ENCODE results near the gene LAIR2. TPM values are rescaled to one million over a fixed set of nuclear protein-coding genes. Genes with fewer than 3 reads are reported as not detected.

The LAIR2 gene, protein sequence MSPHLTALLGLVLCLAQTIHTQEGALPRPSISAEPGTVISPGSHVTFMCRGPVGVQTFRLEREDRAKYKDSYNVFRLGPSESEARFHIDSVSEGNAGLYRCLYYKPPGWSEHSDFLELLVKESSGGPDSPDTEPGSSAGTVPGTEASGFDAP
- not detected in 2 replicates for total RNA-seq

DNA sequence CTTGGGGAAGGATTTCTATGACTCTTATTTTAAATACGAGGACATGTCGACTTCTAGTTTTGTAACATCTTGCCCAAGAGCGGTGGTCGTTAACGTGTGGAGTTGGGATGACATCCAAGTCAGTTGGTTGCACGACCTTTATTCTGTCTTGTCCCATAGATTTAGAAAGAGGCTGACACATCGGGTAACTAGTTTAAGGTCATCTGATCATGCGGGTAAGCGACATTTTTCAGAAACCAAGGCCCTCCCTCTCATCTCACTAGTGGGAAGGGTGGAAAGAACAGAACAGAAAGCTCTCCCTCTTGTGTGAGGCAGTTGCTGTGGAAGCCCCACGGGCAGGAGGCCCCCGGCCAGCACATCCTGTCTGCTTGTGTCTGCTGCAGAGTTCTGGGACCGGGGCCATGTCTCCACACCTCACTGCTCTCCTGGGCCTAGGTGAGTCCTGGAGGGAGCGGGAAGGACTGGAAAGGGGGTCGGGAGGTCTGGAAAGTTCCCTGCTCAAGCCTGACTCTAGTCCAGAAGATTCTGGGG lies at the start of gene LAIR2:
TSS of gene LAIR2 (plus strand) at position 314 of the 531 bp plus-strand sequence. CDS start at position 402, 88 bp downstream.
- DNase-seq (ENCODE audit: low read depth in 2 of 2) = peak in 1 of 2 donors; percentile 10

DNA sequence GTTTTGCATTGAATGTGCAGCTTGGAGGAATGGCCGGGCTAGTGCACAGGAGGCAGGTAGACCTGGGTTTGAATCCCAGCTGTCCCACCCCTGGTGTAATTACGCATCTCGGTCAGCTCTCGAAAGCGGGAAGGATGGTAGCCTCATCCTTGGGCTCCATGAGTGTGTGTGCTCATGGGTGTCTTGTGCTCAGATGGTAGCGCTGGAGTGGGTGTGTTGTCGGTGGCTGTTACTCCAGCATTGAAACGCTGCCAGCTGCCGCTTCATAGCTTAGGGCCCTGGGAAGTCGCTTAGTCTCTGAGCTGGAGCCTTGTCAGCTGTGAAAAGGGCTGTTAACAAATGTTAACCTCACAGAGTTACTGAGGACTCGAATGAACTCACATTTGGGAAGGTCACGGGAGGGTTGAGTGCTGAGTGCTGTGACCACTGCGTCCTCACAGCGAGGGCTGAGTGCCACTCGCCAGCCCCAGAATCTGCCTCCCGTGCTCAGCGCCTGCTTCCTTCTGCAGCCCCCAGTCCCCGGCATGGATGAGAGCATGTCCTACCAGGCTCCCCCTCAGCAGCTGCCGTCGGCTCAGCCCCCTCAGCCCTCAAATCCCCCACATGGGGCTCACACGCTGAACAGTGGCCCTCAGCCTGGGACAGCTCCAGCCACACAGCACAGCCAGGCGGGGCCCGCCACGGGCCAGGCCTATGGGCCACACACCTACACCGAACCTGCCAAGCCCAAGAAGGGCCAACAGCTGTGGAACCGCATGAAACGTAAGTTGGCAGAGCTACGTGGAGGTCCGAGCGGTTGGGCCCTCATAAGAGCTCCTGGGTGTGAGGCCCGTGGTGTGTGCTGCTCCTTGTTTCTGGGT lies 48.5 kb upstream of the LAIR2 start:
- no peak for DNase-seq (ENCODE audit: low read depth in 2 of 2)

DNA sequence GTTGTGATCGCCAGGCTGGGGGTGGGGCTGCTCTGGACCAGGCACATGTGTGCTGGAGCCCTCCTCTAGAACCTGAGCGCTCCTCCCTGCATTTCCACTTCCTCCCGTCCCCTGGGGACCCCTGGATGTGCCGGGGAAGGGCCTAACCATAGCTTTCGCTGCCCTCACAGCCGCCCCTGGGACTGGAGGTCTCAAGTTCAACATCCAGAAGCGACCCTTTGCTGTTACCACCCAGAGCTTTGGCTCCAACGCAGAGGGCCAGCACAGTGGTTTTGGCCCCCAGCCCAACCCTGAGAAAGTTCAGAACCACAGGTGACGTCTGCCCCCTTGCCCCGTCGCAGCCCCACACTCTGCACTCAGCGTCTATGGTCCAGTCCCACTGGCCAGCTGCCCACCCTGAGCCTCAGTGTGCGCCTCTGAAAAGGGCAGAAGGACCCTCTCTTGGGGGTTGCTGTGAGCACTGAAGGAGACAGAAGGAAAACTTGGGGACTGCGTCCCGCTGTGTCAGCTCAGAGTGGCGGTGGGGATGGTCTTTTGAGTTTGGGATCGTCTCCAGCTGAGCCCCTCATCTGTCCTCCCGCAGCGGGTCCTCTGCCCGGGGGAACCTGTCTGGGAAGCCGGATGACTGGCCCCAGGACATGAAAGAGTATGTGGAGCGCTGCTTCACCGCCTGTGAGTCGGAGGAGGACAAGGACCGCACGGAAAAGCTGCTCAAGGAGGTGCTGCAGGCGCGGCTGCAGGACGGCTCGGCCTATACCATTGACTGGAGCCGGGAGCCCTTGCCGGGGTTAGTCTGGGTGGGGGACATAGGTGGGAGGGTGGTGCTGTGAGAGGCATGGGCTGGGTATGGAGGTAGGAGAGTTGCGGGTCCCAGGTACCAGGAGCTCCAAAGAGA lies 47.6 kb upstream of the LAIR2 start:
- DNase-seq (ENCODE audit: low read depth in 2 of 2) = no peak

DNA sequence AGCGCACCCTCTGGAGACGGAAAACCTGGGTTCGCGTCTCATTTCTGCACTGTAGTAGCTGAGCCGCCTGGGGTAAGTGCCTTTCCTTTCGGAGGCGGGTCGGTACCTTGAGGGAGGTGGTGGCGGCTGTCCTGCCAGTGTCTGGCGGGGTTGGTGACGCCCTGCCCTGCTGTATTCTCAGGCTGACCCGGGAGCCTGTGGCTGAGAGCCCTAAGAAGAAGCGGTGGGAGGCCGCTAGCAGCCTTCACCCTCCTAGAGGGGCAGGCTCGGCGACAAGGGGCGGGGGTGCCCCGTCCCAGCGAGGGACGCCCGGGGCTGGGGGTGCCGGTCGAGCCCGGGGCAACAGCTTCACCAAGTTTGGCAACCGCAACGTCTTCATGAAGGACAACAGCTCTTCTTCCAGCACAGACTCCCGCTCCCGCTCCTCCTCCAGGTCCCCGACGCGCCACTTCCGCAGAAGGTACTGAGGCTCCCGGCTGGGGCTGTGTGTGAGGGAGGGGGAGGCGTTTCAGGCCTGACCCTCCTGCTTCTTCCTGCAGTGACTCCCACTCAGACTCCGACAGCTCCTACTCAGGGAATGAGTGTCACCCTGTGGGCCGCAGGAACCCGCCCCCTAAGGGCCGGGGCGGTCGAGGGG lies 46.7 kb upstream of the LAIR2 start:
- no peak for DNase-seq (ENCODE audit: low read depth in 2 of 2)

DNA sequence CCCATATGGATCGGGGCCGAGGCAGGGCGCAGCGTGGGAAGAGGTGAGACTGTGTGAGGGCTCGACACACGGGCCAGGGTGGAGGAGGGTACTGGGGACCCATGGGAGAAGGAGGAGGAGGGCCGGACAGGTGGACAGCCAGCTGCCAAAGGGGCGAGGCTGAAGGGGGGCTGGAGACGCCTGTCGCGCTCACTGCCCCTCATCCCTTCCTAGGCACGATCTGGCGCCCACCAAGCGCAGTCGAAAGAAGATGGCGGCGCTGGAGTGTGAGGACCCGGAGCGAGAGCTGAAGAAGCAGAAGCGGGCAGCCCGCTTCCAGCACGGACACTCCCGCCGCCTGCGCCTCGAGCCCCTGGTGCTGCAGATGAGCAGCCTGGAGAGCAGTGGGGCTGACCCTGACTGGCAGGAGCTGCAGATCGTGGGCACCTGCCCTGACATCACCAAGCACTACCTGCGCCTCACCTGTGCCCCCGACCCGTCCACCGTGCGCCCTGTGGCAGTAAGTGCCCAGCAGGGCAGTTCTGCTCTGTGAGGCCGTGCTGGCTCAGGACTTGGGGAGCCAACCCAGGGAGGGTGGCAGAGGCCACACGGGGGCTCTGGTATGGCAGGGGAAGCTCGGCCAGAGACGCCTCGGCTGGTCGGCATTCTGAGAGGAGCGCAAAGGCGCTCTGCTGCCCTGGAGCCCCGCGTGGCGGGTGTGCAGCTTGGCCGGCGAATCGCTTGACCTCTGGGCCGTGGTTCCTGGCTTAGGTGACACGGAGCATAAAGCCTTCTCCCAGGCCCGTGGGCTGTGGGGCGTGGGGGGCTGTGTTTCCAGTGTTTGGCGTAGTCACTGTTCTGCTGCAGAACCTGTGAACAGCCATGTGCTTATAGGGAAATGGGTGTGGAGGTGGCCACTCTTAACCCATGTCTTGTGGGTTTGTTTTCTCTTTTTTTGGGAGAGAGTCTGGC lies 45.9 kb upstream of the LAIR2 start:
- no peak for DNase-seq (ENCODE audit: low read depth in 2 of 2)

DNA sequence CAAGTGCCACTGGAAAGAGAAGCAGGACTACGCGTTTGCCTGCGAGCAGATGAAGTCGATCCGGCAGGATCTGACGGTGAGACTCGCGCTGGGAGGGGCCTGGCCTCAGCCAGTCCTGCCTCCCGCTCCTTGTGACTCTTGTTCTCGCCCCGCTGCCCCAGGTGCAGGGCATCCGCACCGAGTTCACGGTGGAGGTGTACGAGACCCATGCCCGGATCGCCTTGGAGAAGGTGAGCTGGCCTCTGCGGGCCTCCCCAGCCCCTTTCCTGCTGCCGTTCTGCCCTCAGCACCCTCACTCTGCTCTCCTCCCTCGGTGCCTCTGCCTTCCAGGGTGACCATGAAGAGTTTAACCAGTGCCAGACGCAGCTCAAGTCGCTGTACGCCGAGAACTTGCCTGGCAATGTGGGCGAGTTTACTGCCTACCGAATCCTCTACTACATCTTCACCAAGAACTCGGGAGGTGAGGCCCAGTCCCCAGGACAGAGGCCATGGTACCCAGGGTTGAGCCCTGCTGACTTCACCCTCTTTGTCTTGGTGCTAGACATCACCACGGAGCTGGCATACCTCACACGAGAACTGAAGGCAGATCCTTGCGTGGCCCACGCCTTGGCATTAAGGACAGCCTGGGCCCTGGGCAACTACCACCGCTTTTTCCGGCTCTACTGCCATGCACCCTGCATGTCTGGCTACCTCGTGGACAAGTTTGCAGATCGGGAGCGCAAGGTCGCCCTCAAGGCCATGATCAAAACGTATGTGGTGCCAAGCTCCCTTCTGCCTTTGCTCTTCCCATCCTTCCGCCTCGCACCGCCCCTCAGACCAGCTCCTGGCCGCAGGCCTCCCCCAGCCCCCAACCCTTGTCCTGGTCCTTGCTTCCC lies 44.6 kb upstream of the LAIR2 start:
- DNase-seq (ENCODE audit: low read depth in 2 of 2) = peak in 1 of 2 donors; percentile 0

DNA sequence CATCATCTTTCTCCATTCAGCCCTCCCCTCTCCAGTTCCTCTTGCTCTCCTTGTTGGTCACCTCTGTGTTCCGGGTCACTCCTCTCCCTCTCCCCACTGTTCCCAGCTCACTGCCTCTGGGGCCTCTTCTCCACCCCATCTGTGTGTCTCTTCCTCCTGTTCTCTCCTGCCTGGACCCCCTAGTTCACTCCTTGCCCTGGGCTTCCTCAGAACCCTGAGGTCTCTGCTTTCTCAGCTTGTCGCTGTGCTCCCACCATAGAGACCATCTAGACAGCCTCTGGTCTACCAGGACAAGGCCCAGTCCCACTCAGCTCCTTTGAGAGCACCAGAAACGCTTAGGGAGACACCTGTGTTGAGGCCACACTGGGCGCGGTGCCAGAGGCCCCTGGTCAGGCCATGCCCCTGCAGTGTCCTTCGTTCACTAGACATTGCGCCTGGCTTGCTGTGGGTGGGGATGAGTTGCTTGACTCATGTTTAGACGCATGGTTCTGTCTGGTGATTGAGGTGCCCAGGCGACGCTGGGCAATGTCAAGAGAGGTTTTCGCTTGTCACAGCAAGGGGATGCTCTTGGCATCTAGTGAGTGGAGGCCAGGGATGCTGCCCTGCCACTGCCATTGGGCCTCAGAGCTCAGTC lies 43.9 kb upstream of the LAIR2 start:
- peak in 1 of 2 donors; percentile 0 for DNase-seq (ENCODE audit: low read depth in 2 of 2)

DNA sequence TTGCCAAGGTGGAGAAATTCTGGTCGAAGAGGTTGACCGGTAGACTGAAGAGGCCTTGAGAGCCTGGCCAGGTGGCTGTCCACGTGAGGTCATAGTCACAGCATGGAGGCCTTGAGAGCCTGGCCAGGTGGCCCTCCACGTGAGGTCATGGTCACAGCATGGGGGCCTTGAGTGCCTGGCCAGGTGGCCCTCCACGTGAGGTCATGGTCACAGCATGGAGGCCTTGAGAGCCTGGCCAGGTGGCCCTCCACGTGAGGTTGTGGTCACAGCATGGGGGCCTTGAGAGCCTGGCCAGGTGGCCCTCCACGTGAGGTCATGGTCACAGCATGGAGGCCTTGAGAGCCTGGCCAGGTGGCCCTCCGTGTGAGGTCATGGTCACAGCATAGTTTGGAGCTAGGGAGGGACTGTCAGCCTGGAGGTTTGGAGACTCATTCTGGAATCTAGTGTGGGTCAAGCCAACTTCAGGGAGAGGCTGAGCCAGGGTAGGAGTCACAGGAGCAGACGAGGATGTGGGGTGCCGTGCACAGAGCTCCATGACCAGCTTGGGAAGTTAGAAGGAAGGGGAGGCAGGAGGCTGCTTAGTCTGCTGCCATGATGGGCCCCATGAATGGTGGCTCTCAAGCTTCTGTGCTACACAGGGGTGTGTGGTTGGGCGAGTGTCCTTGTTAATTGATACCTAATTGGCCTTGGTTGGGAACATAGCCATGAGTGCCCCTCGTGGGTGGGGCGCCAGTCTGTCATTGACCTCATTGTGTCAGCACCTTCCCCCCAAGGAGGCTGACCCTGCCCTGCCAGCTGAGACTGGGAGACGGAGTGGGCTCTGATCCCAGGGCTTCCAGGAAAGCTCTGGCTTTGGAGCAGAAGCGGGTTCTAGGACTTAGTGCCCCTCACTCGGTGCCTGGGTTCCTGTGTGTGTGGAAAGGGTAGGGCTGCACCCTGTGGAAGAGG lies 43.1 kb upstream of the LAIR2 start:
- no peak for DNase-seq (ENCODE audit: low read depth in 2 of 2)

DNA sequence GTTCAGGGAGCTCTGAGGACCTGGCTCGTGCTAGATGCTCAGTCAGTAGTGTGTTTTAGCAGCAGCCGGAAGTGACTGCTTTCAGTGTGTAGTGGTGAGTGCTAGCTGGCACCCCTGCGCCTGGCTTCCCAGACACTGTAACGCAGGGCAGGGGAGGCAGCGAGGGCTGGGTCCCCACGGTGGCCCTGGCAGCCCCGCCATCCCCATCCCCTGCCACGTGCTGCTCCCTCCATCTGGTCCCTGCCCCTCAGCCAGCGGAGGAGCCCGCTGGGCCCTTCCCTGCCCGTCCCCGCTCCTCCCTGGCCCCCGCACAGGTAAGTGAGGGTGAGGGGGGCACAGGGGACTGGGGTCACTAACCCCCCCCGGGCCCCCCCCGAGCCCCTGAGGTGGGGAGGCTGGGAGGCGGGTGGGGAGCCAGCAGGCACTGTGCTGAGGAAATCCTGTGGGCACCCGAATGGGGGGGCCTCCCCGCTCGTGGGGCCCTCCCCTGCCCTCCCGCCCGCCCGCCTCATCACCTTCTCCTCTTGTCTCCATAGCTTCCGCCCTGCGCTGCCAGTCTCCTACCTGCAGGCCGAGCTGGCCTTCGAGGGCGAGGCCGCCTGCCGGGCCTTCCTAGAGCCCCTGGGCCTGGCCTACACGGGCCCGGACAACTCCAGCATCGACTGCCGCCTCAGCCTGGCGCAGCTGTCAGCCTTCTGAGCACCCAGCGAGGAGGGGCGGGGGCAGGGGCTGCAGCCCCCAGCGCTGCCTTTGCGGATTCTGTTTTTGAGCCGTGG lies 42.2 kb upstream of the LAIR2 start:
- DNase-seq (ENCODE audit: low read depth in 2 of 2) = no peak

DNA sequence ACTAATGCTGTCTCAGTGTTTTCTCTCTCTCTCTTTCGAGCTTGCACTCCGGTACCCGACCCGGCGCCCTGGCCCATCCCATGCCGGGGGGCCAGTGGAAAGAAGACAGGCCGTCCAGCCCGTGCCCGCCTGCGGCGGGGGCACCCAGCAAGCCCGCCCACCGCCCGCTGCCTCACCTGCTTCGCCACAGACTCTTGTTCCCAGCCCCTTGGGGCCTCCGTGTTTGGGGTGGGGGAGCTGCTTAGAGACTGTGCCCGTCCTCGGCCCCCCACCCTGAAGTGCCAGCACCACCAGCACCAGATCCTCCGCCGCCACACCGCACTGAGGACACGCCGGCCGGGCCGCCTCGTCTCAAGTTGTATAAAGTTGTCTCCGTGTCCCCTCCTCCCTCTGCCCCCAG lies 41.4 kb upstream of the LAIR2 start:
- DNase-seq (ENCODE audit: low read depth in 2 of 2) = no peak

DNA sequence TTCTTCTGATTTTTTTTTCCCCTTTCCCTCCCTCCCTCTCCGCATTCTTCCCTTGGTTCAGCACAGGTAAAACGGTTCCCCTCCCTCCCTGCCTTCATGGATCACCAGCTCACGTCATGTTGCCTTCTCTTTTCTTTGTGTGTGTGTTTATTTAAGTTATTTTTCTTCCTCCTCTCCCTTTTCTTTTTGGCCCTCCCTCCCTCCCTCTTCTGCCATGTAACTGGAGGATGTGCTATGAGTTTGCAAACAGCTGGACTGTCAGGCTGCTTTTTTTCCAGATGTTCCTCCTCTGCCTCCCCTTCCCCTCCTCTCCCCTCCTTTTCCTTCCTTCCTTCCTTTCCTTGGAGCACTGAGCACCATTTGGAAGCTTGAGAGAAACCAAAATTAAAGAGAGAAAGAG lies 41.0 kb upstream of the LAIR2 start:
- DNase-seq (ENCODE audit: low read depth in 2 of 2) = no peak

DNA sequence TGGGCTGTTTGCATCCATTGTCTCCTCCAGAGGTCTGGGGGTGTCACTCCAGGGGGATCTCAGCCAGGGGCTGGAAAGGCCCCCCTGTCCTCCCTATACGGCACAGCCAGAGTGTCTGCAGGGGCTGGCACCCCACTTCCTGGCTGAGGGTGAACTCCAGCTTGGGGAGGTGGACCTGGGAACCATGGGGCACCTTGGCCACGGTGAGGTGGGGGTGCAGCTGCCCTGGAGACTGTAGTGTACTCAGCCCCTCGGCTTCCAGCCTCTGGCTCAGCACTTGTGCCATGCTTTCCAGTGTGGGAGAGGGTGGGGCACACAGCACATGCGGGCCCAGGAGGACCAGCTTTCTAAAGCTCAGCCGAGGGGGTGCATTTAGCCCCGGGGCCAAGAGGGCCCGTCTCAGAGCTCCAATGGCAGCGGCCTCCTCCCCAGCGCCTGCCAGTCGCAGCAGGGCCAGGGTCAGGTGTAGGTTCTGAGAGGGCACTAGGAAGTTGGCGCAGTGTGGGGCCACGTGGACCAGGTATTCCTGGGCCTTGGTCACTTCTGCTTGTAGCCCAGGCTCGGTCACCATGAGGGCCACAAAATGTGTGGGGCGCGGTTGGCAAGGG lies 40.5 kb upstream of the LAIR2 start:
- DNase-seq (ENCODE audit: low read depth in 2 of 2) = peak; percentile 17 to 33

DNA sequence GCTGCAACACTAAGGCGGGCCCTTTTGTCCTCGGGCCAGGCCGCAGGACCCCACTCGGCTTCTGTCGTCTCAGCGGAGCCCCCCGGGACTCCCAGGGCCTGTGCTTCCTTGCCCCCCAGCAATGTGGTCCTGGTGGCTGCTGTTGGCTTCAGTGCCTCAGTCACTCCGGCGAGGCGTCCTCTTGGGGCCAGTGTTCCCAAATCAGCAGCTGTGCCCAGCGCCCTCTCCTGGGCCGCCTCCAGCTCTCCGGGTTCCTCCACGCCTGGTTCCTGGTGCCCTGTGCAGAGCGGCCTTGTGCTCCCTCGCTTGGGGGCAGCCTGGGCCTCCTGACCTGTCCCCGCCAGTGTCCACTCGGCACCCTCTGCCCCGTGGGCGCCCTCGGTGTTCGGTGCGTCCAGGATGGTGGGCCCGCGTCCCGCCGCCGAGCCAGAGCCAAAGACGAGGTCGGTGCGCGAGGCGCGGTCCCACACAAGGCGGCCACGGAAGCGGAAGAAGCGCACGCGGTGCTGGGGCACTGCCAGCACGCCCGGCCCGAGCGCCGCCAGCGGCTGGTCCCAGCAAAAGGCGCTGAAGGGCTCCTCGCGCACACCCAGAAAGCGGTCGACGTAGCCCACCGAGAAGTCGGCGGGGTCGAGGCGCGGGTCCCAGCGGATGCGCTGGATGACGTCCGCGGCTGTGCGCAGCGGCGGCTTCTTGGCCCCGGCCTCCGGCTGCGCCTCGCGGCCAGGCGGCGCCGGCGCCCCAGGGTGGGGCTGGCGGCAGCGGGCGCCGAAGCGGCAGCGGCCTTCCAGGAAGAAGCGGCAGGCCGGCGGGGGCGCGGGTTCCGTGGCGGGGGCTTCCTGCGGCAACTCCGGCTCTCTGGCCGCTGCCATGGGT lies 39.7 kb upstream of the LAIR2 start:
- DNase-seq (ENCODE audit: low read depth in 2 of 2) = peak; percentile 75 to 77

DNA sequence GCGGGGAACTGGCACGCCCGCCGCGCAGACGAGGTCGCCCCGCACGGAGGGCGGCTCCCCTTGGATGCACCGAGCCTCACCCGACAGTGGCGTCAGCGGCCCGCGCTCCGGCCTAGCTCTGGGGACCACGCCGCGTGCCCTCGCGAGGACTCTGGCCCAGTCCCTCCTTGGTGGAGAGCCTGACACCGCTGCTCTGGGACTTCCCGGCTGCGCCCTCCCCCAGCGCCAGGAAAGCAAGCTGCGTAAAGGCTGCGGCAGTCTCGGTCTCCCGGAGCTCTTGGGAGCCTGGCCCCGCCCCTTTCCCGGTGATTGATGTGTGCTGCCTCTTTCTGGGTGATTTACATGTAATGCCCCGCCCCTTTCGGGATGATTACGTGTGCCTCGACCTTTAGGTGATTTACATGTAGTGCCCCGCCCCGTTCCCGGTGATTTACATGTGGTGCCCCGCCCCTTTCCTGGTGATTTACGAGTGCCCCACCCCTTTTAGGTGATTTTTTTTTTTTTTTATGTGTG lies 39.0 kb upstream of the LAIR2 start, which contains the start of gene LENG9:
TSS of gene LENG9 (minus strand) at position 248 of the 513 bp plus-strand sequence. CDS start 252 bp downstream, outside the sequence.
- peak; percentile 98 to 99 for DNase-seq (ENCODE audit: low read depth in 2 of 2)
